ENCODE measurements around the gene EID3.

EID3 gene

GRCh38 chr12:104276273-104277131 lies 27.0 kb upstream of the EID3 start:
- H3K36me3 ChIP-seq (ENCODE audit: control insufficient read depth in 2 of 2, insufficient read depth in 2 of 2, low read length in 2 of 2): no peaks in the 10 kb centered on the region
- no peaks in the 10 kb centered on the region for H3K9me3 ChIP-seq (ENCODE audit: control insufficient read depth in 2 of 2, low read length in 2 of 2)
- H3K27me3 ChIP-seq (ENCODE audit: control insufficient read depth in 1 of 2, insufficient read depth in 2 of 2, low read length in 2 of 2): no peaks in the 10 kb centered on the region
- peaks cover 3% of the 10 kb centered on the region for H3K4me1 ChIP-seq (ENCODE audit: control insufficient read depth, insufficient read depth, low read length)
- H3K4me3 ChIP-seq (ENCODE audit: low read length in 2 of 2): peak overlapping the region; percentile 58 to 64
- no peak overlapping the region for H3K27ac ChIP-seq (ENCODE audit: low read length)
- H3K9ac ChIP-seq (ENCODE audit: low read length in 2 of 2): peak overlapping the region; percentile 48 to 57

GRCh38 chr12:104279164-104279563 lies 24.4 kb upstream of the EID3 start:
- Histone ChIP-seq H3K4me1 (ENCODE audit: control insufficient read depth, insufficient read depth, low read length) (peaks cover 3% of the 10 kb centered on the region), H3K4me3 (ENCODE audit: low read length in 2 of 2) (no peak overlapping the region), H3K27ac (ENCODE audit: low read length) (no peak overlapping the region), H3K27me3 (ENCODE audit: control insufficient read depth in 1 of 2, insufficient read depth in 2 of 2, low read length in 2 of 2) (no peaks in the 10 kb centered on the region), H3K9me3 (ENCODE audit: control insufficient read depth in 2 of 2, low read length in 2 of 2) (no peaks in the 10 kb centered on the region), H3K9ac (ENCODE audit: low read length in 2 of 2) (no peak overlapping the region), H3K36me3 (ENCODE audit: control insufficient read depth in 2 of 2, insufficient read depth in 2 of 2, low read length in 2 of 2) (no peaks in the 10 kb centered on the region)

GRCh38 chr12:104280111-104280510 lies 23.4 kb upstream of the EID3 start:
- H3K36me3 ChIP-seq (ENCODE audit: control insufficient read depth in 2 of 2, insufficient read depth in 2 of 2, low read length in 2 of 2): no peaks in the 10 kb centered on the region
- peaks cover 3% of the 10 kb centered on the region for H3K4me1 ChIP-seq (ENCODE audit: control insufficient read depth, insufficient read depth, low read length)
- H3K27me3 ChIP-seq (ENCODE audit: control insufficient read depth in 1 of 2, insufficient read depth in 2 of 2, low read length in 2 of 2): no peaks in the 10 kb centered on the region
- no peaks in the 10 kb centered on the region for H3K9me3 ChIP-seq (ENCODE audit: control insufficient read depth in 2 of 2, low read length in 2 of 2)
- no peak overlapping the region for H3K27ac ChIP-seq (ENCODE audit: low read length)
- H3K9ac ChIP-seq (ENCODE audit: low read length in 2 of 2): no peak overlapping the region
- H3K4me3 ChIP-seq (ENCODE audit: low read length in 2 of 2): no peak overlapping the region

GRCh38 chr12:104280717-104281458 lies 22.7 kb upstream of the EID3 start:
- H3K4me1 ChIP-seq (ENCODE audit: control insufficient read depth, insufficient read depth, low read length): peaks cover 5% of the 10 kb centered on the region
- H3K27me3 ChIP-seq (ENCODE audit: control insufficient read depth in 1 of 2, insufficient read depth in 2 of 2, low read length in 2 of 2): no peaks in the 10 kb centered on the region
- H3K9me3 ChIP-seq (ENCODE audit: control insufficient read depth in 2 of 2, low read length in 2 of 2): no peaks in the 10 kb centered on the region
- no peaks in the 10 kb centered on the region for H3K36me3 ChIP-seq (ENCODE audit: control insufficient read depth in 2 of 2, insufficient read depth in 2 of 2, low read length in 2 of 2)
- H3K4me3 ChIP-seq (ENCODE audit: low read length in 2 of 2): no peak overlapping the region
- H3K9ac ChIP-seq (ENCODE audit: low read length in 2 of 2): no peak overlapping the region
- H3K27ac ChIP-seq (ENCODE audit: low read length): no peak overlapping the region

GRCh38 chr12:104281636-104282035 lies 21.9 kb upstream of the EID3 start:
- Histone ChIP-seq H3K9me3 (ENCODE audit: control insufficient read depth in 2 of 2, low read length in 2 of 2) (no peaks in the 10 kb centered on the region), H3K4me1 (ENCODE audit: control insufficient read depth, insufficient read depth, low read length) (peaks cover 13% of the 10 kb centered on the region), H3K27me3 (ENCODE audit: control insufficient read depth in 1 of 2, insufficient read depth in 2 of 2, low read length in 2 of 2) (no peaks in the 10 kb centered on the region), H3K36me3 (ENCODE audit: control insufficient read depth in 2 of 2, insufficient read depth in 2 of 2, low read length in 2 of 2) (no peaks in the 10 kb centered on the region), H3K27ac (ENCODE audit: low read length) (no peak overlapping the region), H3K4me3 (ENCODE audit: low read length in 2 of 2) (no peak overlapping the region), H3K9ac (ENCODE audit: low read length in 2 of 2) (no peak overlapping the region)

GRCh38 chr12:104282109-104282508 lies 21.4 kb upstream of the EID3 start:
- no peak overlapping the region for H3K4me3 ChIP-seq (ENCODE audit: low read length in 2 of 2)
- no peaks in the 10 kb centered on the region for H3K27me3 ChIP-seq (ENCODE audit: control insufficient read depth in 1 of 2, insufficient read depth in 2 of 2, low read length in 2 of 2)
- H3K36me3 ChIP-seq (ENCODE audit: control insufficient read depth in 2 of 2, insufficient read depth in 2 of 2, low read length in 2 of 2): no peaks in the 10 kb centered on the region
- peaks cover 14% of the 10 kb centered on the region for H3K4me1 ChIP-seq (ENCODE audit: control insufficient read depth, insufficient read depth, low read length)
- H3K9me3 ChIP-seq (ENCODE audit: control insufficient read depth in 2 of 2, low read length in 2 of 2): no peaks in the 10 kb centered on the region
- H3K9ac ChIP-seq (ENCODE audit: low read length in 2 of 2): no peak overlapping the region
- no peak overlapping the region for H3K27ac ChIP-seq (ENCODE audit: low read length)

- Histone ChIP-seq H3K27ac (ENCODE audit: low read length) (peak overlapping the region; percentile 92), H3K36me3 (ENCODE audit: control insufficient read depth in 2 of 2, insufficient read depth in 2 of 2, low read length in 2 of 2) (no peaks in the 10 kb centered on the region), H3K4me3 (ENCODE audit: low read length in 2 of 2) (peak overlapping the region in 1 of 2 donors; percentile 94), H3K9me3 (ENCODE audit: control insufficient read depth in 2 of 2, low read length in 2 of 2) (no peaks in the 10 kb centered on the region), H3K4me1 (ENCODE audit: control insufficient read depth, insufficient read depth, low read length) (peaks cover 32% of the 10 kb centered on the region), H3K27me3 (ENCODE audit: control insufficient read depth in 1 of 2, insufficient read depth in 2 of 2, low read length in 2 of 2) (no peaks in the 10 kb centered on the region), H3K9ac (ENCODE audit: low read length in 2 of 2) (peak overlapping the region; percentile 93 to 96)
Measured at GRCh38 chr12:104285740-104286515, 17.6 kb upstream of the EID3 start.

- Histone ChIP-seq H3K9me3 (ENCODE audit: control insufficient read depth in 2 of 2, low read length in 2 of 2) (no peaks in the 10 kb centered on the region), H3K9ac (ENCODE audit: low read length in 2 of 2) (peak overlapping the region; percentile 93 to 96), H3K27me3 (ENCODE audit: control insufficient read depth in 1 of 2, insufficient read depth in 2 of 2, low read length in 2 of 2) (no peaks in the 10 kb centered on the region)
Measured at GRCh38 chr12:104286516-104287482, 16.7 kb upstream of the EID3 start.

GRCh38 chr12:104288635-104289274 lies 14.8 kb upstream of the EID3 start:
- Histone ChIP-seq H3K4me3 (ENCODE audit: low read length in 2 of 2) (peak overlapping the region; percentile 69 to 94), H3K27ac (ENCODE audit: low read length) (peak overlapping the region; percentile 92), H3K27me3 (ENCODE audit: control insufficient read depth in 1 of 2, insufficient read depth in 2 of 2, low read length in 2 of 2) (no peaks in the 10 kb centered on the region), H3K9me3 (ENCODE audit: control insufficient read depth in 2 of 2, low read length in 2 of 2) (no peaks in the 10 kb centered on the region), H3K36me3 (ENCODE audit: control insufficient read depth in 2 of 2, insufficient read depth in 2 of 2, low read length in 2 of 2) (peaks cover 4 to 11% of the 10 kb centered on the region in 2 donors), H3K4me1 (ENCODE audit: control insufficient read depth, insufficient read depth, low read length) (peaks cover 32% of the 10 kb centered on the region), H3K9ac (ENCODE audit: low read length in 2 of 2) (peak overlapping the region; percentile 96)

More at GRCh38 chr12:104286516-104287482, 16.7 kb upstream of the EID3 start:
- H3K27ac ChIP-seq (ENCODE audit: low read length): peak overlapping the region; percentile 92
- peaks cover under 1 to 3% of the 10 kb centered on the region in 2 donors for H3K36me3 ChIP-seq (ENCODE audit: control insufficient read depth in 2 of 2, insufficient read depth in 2 of 2, low read length in 2 of 2)
- peak overlapping the region; percentile 69 to 94 for H3K4me3 ChIP-seq (ENCODE audit: low read length in 2 of 2)
- H3K4me1 ChIP-seq (ENCODE audit: control insufficient read depth, insufficient read depth, low read length): peaks cover 32% of the 10 kb centered on the region

All from stomach smooth muscle (tissue), 2 donors.